ENCODE data around the gene KIAA0753. TPM values are rescaled to one million over a fixed set of nuclear protein-coding genes. Genes with fewer than 3 reads are reported as not detected.
A peak's percentile ranks its signal among the peaks of the same experiment; 100 is the strongest.

Gene KIAA0753
- total RNA-seq, 4 donors from 2014 or later, result 33.9 to 58.8 (median 40.2) TPM

GRCh38 chr17:6592173-6592572, 48.3 kb downstream of the KIAA0753 start:
- H3K4me1 ChIP-seq, result peaks cover 0 to 2% (median 0%) of the 10 kb centered on the region in 3 donors
- no peak overlapping the region for H3K4me3 ChIP-seq
- no peak for ATAC-seq
- 90 to 95% methylated on average over 2 to 6 of the region's 6 CpGs for WGBS, 2 donors (ENCODE audit: low coverage in 1 of 2)
- H3K36me3 ChIP-seq, result peaks cover 12 to 97% of the 10 kb centered on the region in 2 donors
- peak overlapping the region; percentile 11 to 67 (median 43) for H3K27ac ChIP-seq
- no peaks in the 10 kb centered on the region for H3K9me3 ChIP-seq
- H3K27me3 ChIP-seq, result no peaks in the 10 kb centered on the region
- no peak for TF ChIP-seq CTCF (IDR thresholded peaks at IDR 0.05)
- no peak for TF ChIP-seq EP300 (IDR thresholded peaks at IDR 0.05)

GRCh38 chr17:6591599-6592158, 48.8 kb downstream of the KIAA0753 start:
- Histone ChIP-seq H3K27ac (peak overlapping the region; percentile 11 to 67 (median 43)), H3K27me3 (no peaks in the 10 kb centered on the region), H3K9me3 (no peaks in the 10 kb centered on the region), H3K4me1 (peaks cover 0 to 2% (median 0%) of the 10 kb centered on the region in 3 donors), H3K4me3 (no peak overlapping the region), H3K36me3 (peaks cover 12 to 98% of the 10 kb centered on the region in 2 donors)
- 43 to 74% methylated on average over 5 of the region's 7 CpGs for WGBS, 2 donors (ENCODE audit: low coverage in 1 of 2)
- TF ChIP-seq POLR2AphosphoS5 (IDR thresholded peaks at IDR 0.05), result no peak
- no peak for TF ChIP-seq POLR2A (IDR thresholded peaks at IDR 0.05)
- no peak for TF ChIP-seq CTCF (IDR thresholded peaks at IDR 0.05)
- TF ChIP-seq EP300 (IDR thresholded peaks at IDR 0.05), result no peak
- ATAC-seq, result peak; percentile 66

DNA sequence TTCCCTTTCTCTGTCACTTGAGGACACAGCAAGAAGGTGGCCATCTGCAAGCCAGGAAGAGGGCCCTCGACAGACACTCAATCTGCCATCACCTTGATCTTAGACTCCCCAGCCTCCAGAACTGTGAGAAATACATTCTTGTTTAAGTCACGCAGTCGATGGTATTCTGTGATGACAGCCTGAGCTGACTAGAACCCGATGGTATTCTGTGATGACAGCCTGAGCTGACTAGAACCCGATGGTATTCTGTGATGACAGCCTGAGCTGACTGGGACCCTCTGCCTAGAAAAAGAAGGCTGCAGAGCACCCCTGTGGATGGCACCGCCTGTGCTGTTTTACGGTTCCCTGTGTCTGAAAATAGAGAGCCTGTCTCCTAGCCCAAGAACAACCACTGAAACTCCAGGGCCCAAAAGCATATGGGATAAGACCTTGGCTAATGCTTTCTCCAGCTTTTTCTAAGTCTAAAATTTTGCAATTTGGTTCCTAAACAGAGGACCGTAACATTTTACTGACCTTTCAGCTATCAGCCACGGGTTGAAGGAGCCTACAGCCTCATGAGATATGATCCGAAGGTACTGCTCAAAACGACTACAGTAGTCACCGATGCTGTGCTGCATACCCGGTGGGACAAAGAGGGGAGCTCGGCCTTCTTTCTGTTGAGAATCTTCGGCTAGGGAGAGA, 51.1 kb downstream of the KIAA0753 start:
- Histone ChIP-seq H3K27me3 (no peaks in the 10 kb centered on the region), H3K9me3 (peaks cover 0 to 5% (median 0%) of the 10 kb centered on the region in 3 donors), H3K4me3 (no peak overlapping the region), H3K36me3 (peaks cover 7 to 98% of the 10 kb centered on the region in 2 donors), H3K4me1 (peaks cover 0 to 2% (median 0%) of the 10 kb centered on the region in 3 donors), H3K27ac (no peak overlapping the region)
- no peak for TF ChIP-seq POLR2A (IDR thresholded peaks at IDR 0.05)
- no peak for TF ChIP-seq EP300 (IDR thresholded peaks at IDR 0.05)
- TF ChIP-seq POLR2AphosphoS5 (IDR thresholded peaks at IDR 0.05), result no peak
- TF ChIP-seq CTCF (IDR thresholded peaks at IDR 0.05), result no peak
- no peak for ATAC-seq
- WGBS, 2 donors (ENCODE audit: low coverage in 1 of 2), result 96% methylated on average over 5 to 8 of the region's 15 CpGs

- Histone ChIP-seq H3K36me3 (peaks cover 6 to 98% of the 10 kb centered on the region in 2 donors), H3K27ac (no peak overlapping the region), H3K9me3 (peaks cover 0 to 5% (median 0%) of the 10 kb centered on the region in 3 donors), H3K27me3 (no peaks in the 10 kb centered on the region), H3K4me3 (no peak overlapping the region), H3K4me1 (peaks cover 0 to 2% (median 0%) of the 10 kb centered on the region in 3 donors)
- no peak for ATAC-seq
- WGBS, 2 donors (ENCODE audit: low coverage in 1 of 2), result 89 to 94% methylated on average over 3 to 5 of the region's 5 CpGs
- TF ChIP-seq POLR2A (IDR thresholded peaks at IDR 0.05) (no peak), POLR2AphosphoS5 (IDR thresholded peaks at IDR 0.05) (no peak), EP300 (IDR thresholded peaks at IDR 0.05) (no peak), CTCF (IDR thresholded peaks at IDR 0.05) (no peak)
Observed at GRCh38 chr17:6588165-6588564, 52.3 kb downstream of the KIAA0753 start.

GRCh38 chr17:6587310-6587709, 53.2 kb downstream of the KIAA0753 start:
- Histone ChIP-seq H3K27ac (no peak overlapping the region), H3K36me3 (peaks cover 11 to 89% of the 10 kb centered on the region in 2 donors), H3K4me1 (peaks cover 0 to 2% (median 0%) of the 10 kb centered on the region in 3 donors), H3K4me3 (no peak overlapping the region), H3K9me3 (peaks cover 0 to 5% (median 0%) of the 10 kb centered on the region in 3 donors), H3K27me3 (no peaks in the 10 kb centered on the region)
- no peak for TF ChIP-seq POLR2AphosphoS5 (IDR thresholded peaks at IDR 0.05)
- TF ChIP-seq EP300 (IDR thresholded peaks at IDR 0.05), result no peak
- TF ChIP-seq CTCF (IDR thresholded peaks at IDR 0.05), result no peak
- no peak for TF ChIP-seq POLR2A (IDR thresholded peaks at IDR 0.05)
- ATAC-seq, result no peak
- WGBS, 2 donors (ENCODE audit: low coverage in 1 of 2), result 84 to 96% methylated on average over 3 to 4 of the region's 4 CpGs

Data from gastroesophageal sphincter (tissue), 4 donors.